ENCODE measurements around the gene PPP1R3E. TPM values are rescaled to one million over a fixed set of nuclear protein-coding genes. Genes with fewer than 3 reads are reported as not detected.

Gene PPP1R3E
- total RNA-seq, 1 experiment from 2014 or later, result 10.9 TPM

DNA sequence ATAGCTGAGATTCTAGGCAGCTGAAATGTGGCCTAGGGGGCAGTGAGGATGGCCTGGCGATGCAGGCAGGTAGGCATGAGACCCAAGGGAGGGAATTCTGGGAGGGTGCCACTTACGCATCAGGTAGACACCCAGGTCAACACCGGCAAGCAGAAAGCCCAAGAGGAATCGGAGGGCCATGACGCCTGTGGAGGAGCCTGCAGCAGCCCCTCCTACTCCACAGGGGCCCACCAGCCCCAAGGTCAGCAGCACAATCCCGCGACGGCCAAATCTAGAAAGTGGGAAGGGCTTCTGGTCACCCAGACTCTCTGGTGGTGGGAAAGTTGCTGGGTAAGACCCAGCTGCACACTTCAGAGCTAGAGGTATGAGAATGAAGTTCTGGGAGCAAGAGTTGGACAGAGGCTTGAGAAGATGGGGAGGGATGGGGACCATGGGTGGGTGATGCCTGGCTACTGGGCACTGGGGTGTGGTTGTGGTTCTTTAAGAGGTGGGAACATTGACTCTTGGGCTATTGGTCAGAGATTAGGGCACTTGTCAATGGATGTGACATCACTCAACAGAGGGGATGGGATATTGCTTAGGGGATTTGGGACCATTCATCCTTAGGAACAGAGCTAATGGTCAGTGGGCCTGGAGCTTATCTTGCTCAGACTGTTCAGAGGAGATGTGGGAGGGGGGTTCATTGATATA is 46.6 kb upstream of the PPP1R3E start:
- BruUV-seq (replicated peaks), result no TSS peak
- Histone ChIP-seq H3K4me3 (ENCODE audit: low read depth, low read length, poor library complexity, severe bottlenecking) (no peak overlapping the region), H3K27me3 (replicated peaks; ENCODE audit: insufficient read depth, low read depth, low read length, poor library complexity) (no peaks in the 10 kb centered on the region), H3K4me1 (ENCODE audit: insufficient read depth, low read length, poor library complexity, severe bottlenecking) (peaks cover 5% of the 10 kb centered on the region), H3K36me3 (ENCODE audit: insufficient read depth, low read length, poor library complexity, severe bottlenecking) (no peaks in the 10 kb centered on the region), H3K9me3 (ENCODE audit: low read depth, low read length, poor library complexity, severe bottlenecking) (no peaks in the 10 kb centered on the region), H3K27ac (ENCODE audit: low read depth, low read length, poor library complexity, severe bottlenecking) (no peak overlapping the region)
- DNase-seq (ENCODE audit: low spot score), result no peak
- ChIA-PET CTCF (no interaction called here), POLR2A (ENCODE audit: low non-redundant PET) (no interaction called here)
- TF ChIP-seq, protein P1, sequence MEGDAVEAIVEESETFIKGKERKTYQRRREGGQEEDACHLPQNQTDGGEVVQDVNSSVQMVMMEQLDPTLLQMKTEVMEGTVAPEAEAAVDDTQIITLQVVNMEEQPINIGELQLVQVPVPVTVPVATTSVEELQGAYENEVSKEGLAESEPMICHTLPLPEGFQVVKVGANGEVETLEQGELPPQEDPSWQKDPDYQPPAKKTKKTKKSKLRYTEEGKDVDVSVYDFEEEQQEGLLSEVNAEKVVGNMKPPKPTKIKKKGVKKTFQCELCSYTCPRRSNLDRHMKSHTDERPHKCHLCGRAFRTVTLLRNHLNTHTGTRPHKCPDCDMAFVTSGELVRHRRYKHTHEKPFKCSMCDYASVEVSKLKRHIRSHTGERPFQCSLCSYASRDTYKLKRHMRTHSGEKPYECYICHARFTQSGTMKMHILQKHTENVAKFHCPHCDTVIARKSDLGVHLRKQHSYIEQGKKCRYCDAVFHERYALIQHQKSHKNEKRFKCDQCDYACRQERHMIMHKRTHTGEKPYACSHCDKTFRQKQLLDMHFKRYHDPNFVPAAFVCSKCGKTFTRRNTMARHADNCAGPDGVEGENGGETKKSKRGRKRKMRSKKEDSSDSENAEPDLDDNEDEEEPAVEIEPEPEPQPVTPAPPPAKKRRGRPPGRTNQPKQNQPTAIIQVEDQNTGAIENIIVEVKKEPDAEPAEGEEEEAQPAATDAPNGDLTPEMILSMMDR (conservative IDR thresholded peaks at IDR 0.05; ENCODE audit: low read depth, low read length), result no peak
- TF ChIP-seq EZH2 (IDR thresholded peaks at IDR 0.05; ENCODE audit: borderline replicate concordance, low read depth, low read length, poor library complexity, severe bottlenecking), result no peak
- intact Hi-C loops (cut with micrococcal nuclease; ENCODE audit: unreplicated experiment), result no loop called here

DNA sequence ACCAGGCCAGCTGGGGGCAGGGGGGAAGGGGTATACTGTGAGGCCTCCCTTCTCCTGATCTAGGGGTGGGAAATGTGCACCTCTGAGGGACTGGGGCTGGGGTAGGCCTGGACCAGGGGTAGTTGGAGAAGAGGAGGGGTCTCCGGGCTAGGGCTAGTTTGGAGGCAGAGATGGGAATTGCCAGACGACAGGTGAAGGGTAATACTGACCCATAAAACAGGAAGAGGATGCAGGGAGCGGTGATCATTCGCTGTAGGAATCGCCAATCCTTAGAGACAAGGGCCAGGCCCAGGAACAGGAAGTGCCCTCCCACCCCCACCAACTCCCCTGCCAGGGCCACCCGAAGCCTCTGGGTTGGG is 45.6 kb upstream of the PPP1R3E start:
- no peak overlapping the region for H3K27ac ChIP-seq (ENCODE audit: low read depth, low read length, poor library complexity, severe bottlenecking)
- H3K4me3 ChIP-seq (ENCODE audit: low read depth, low read length, poor library complexity, severe bottlenecking), result no peak overlapping the region
- H3K4me1 ChIP-seq (ENCODE audit: insufficient read depth, low read length, poor library complexity, severe bottlenecking), result peaks cover 5% of the 10 kb centered on the region
- ChIA-PET POLR2A (ENCODE audit: low non-redundant PET) (no interaction called here), CTCF (no interaction called here)
- BruUV-seq (replicated peaks), result no TSS peak
- TF ChIP-seq, protein P1 (conservative IDR thresholded peaks at IDR 0.05; ENCODE audit: low read depth, low read length), result no peak
- no peak for TF ChIP-seq EZH2 (IDR thresholded peaks at IDR 0.05; ENCODE audit: borderline replicate concordance, low read depth, low read length, poor library complexity, severe bottlenecking)
- no peaks in the 10 kb centered on the region for H3K27me3 ChIP-seq (replicated peaks; ENCODE audit: insufficient read depth, low read depth, low read length, poor library complexity)
- intact Hi-C loops (cut with micrococcal nuclease; ENCODE audit: unreplicated experiment), result no loop called here
- H3K9me3 ChIP-seq (ENCODE audit: low read depth, low read length, poor library complexity, severe bottlenecking), result no peaks in the 10 kb centered on the region
- no peak for DNase-seq (ENCODE audit: low spot score)
- H3K36me3 ChIP-seq (ENCODE audit: insufficient read depth, low read length, poor library complexity, severe bottlenecking), result no peaks in the 10 kb centered on the region

DNA sequence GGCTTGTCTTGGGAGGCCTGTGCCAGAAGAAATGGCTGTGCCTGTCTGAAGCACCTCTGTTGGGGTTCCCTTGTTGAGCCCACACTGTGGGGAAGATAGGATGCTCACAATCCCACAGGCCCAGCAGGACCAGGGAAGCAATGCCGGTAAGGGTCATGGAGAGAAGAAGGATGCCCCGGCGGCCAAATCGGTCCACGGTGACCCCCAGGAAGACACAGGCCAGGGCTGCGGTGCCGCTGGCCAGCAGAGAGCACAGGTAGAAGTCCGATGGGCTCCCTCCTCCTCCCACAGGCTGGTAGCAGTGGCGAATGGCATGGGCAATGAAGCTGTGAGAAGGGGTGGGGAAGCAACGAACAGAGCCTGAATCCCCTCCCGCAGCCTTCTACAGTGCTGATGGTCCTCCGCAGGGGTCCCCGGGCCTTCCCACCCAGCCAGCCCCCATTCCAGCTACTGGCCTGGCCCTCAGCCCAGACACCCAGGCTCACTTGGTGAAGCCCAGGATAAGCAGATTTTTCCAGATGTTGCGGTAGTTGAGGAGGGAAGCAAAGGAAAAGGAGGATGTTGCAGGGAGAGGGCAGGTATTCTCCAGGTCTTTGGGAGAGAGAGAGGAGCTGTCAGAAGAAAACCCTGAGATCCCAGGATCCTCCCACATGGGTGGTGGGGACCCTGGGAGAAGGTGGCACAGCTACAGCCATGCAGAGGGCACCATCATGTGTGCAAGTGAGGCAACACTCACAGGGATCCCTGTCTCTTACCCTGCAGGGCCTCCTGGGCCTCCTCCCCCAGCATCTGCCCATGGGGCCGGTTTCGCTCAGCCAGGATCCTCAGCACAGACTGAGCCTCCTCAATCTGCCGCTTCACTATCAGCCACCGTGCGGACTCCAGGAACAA is 45.0 kb upstream of the PPP1R3E start:
- CTCF ChIA-PET, result no interaction called here
- DNase-seq (ENCODE audit: low spot score), result no peak

More for the DNA sequence above, 45.0 kb upstream of the PPP1R3E start:
- no TSS peak for BruUV-seq (replicated peaks)
- no peaks in the 10 kb centered on the region for H3K9me3 ChIP-seq (ENCODE audit: low read depth, low read length, poor library complexity, severe bottlenecking)
- H3K27ac ChIP-seq (ENCODE audit: low read depth, low read length, poor library complexity, severe bottlenecking), result no peak overlapping the region
- POLR2A ChIA-PET (ENCODE audit: low non-redundant PET), result no interaction called here
- TF ChIP-seq, protein P1 (conservative IDR thresholded peaks at IDR 0.05; ENCODE audit: low read depth, low read length), result no peak
- TF ChIP-seq EZH2 (IDR thresholded peaks at IDR 0.05; ENCODE audit: borderline replicate concordance, low read depth, low read length, poor library complexity, severe bottlenecking), result no peak
- H3K4me1 ChIP-seq (ENCODE audit: insufficient read depth, low read length, poor library complexity, severe bottlenecking), result peaks cover 5% of the 10 kb centered on the region
- H3K27me3 ChIP-seq (replicated peaks; ENCODE audit: insufficient read depth, low read depth, low read length, poor library complexity), result no peaks in the 10 kb centered on the region
- H3K4me3 ChIP-seq (ENCODE audit: low read depth, low read length, poor library complexity, severe bottlenecking), result no peak overlapping the region
- H3K36me3 ChIP-seq (ENCODE audit: insufficient read depth, low read length, poor library complexity, severe bottlenecking), result no peaks in the 10 kb centered on the region
- intact Hi-C loops (cut with micrococcal nuclease; ENCODE audit: unreplicated experiment), result no loop called here
